ENCODE data around the gene SYNE1.

Gene SYNE1

DNA sequence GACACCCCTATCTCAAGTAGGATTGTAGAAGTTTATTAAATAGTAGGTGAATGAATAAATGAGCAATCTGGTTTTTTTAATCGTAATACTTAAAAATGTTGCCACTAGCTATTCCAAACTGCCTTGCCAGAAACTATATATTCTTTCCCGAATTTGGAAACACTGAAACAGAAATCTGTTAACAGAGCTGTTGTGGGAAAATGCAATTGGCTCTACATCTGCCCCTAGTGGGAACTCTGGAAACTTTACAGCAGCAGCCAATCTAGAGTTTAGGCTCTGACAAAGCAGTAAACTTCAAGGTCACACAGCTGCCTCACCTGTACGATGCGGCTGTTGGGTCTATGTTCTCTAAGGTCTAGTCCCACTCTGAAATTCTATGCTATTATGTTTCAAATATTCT lies 41.7 kb downstream of the SYNE1 start:
- TF ChIP-seq, protein P1, sequence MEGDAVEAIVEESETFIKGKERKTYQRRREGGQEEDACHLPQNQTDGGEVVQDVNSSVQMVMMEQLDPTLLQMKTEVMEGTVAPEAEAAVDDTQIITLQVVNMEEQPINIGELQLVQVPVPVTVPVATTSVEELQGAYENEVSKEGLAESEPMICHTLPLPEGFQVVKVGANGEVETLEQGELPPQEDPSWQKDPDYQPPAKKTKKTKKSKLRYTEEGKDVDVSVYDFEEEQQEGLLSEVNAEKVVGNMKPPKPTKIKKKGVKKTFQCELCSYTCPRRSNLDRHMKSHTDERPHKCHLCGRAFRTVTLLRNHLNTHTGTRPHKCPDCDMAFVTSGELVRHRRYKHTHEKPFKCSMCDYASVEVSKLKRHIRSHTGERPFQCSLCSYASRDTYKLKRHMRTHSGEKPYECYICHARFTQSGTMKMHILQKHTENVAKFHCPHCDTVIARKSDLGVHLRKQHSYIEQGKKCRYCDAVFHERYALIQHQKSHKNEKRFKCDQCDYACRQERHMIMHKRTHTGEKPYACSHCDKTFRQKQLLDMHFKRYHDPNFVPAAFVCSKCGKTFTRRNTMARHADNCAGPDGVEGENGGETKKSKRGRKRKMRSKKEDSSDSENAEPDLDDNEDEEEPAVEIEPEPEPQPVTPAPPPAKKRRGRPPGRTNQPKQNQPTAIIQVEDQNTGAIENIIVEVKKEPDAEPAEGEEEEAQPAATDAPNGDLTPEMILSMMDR (IDR thresholded peaks at IDR 0.05; ENCODE audit: unreplicated experiment in 3 of 3), result peak; percentile 43 to 48 (median 44)
- peaks cover 16% of the 10 kb centered on the region for H3K4me1 Mint-ChIP-seq
- no peaks in the 10 kb centered on the region for H3K36me3 Mint-ChIP-seq (ENCODE audit: low read depth)
- no peaks in the 10 kb centered on the region for H3K27me3 Mint-ChIP-seq (ENCODE audit: low read depth)
- H3K27ac Mint-ChIP-seq, result no peak overlapping the region
- H3K4me3 Mint-ChIP-seq, result no peak overlapping the region
- no peaks in the 10 kb centered on the region for H3K9me3 Mint-ChIP-seq

DNA sequence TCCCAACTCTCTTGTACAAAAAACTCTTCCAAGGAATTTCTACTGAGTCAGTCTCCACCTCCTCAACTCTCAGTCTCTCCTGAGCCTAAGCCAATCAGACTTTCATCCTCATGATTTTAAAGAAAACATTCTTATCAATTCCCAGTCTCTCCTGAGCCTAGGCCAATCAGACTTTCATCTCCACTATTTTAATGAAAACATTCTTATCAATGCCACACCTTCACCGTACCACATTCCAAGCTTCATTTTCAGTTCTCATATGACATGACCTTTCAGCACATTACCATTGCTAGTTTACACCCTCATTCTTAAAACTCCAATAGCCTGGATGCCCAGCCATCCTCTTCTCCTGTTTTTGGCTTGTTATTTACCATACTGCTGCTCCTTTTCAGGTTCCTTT lies 42.5 kb downstream of the SYNE1 start:
- Mint-ChIP-seq H3K27me3 (ENCODE audit: low read depth) (no peaks in the 10 kb centered on the region), H3K27ac (no peak overlapping the region), H3K9me3 (no peaks in the 10 kb centered on the region), H3K4me3 (no peak overlapping the region), H3K36me3 (ENCODE audit: low read depth) (no peaks in the 10 kb centered on the region), H3K4me1 (peaks cover 15% of the 10 kb centered on the region)
- TF ChIP-seq, protein P1 (IDR thresholded peaks at IDR 0.05; ENCODE audit: unreplicated experiment in 3 of 3), result no peak

DNA sequence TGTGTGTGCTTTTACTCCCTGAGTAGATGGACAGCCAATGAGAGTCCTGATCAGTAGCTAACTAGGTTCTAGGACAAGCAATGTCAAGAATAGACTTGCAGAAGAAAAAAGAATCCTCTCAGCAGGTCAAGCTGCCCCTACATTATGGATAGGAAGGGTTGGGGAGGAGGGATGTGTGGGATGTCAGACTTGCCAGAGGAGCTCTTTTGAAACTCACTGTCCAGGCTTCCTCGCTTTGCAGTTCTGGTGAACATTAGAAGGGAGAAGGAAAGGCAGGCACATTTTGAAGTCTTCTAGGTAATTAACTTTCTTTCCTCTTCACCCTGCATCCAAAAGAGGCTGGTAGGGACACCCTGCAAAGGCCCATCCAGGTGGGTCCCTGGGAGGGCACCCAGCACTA lies 48.7 kb downstream of the SYNE1 start:
- Mint-ChIP-seq H3K27me3 (ENCODE audit: low read depth) (peaks cover 13% of the 10 kb centered on the region), H3K4me3 (no peak overlapping the region)
- TF ChIP-seq, protein P1 (IDR thresholded peaks at IDR 0.05; ENCODE audit: unreplicated experiment in 3 of 3), result no peak

DNA sequence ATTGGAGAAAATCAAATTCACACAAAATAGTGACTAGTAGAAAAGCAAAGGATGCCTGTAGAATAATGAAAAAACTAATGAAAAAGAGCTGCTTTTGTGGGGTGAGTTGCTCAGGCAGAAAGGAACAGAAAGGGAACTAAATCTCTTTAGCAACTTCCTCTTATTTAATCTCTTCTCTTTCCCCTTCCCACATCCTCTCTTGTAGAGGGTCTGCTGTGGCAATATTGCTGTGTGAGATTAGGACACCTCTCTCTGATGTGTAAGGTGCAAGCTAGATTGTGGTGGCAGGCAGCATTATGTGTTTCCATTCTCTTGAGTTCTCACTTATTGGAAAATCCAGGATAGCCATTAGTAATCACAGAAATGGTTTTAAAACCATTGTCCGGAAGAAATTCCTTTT lies 49.7 kb downstream of the SYNE1 start:
- no peaks in the 10 kb centered on the region for H3K36me3 Mint-ChIP-seq (ENCODE audit: low read depth)
- no peaks in the 10 kb centered on the region for H3K4me1 Mint-ChIP-seq
- no peak overlapping the region for H3K27ac Mint-ChIP-seq
- H3K9me3 Mint-ChIP-seq, result no peaks in the 10 kb centered on the region
- no peak overlapping the region for H3K4me3 Mint-ChIP-seq
- TF ChIP-seq, protein P1 (IDR thresholded peaks at IDR 0.05; ENCODE audit: unreplicated experiment in 3 of 3), result no peak
- H3K27me3 Mint-ChIP-seq (ENCODE audit: low read depth), result peaks cover 13% of the 10 kb centered on the region

More for the DNA sequence above, 48.7 kb downstream of the SYNE1 start:
- H3K9me3 Mint-ChIP-seq, result no peaks in the 10 kb centered on the region
- no peaks in the 10 kb centered on the region for H3K4me1 Mint-ChIP-seq
- no peaks in the 10 kb centered on the region for H3K36me3 Mint-ChIP-seq (ENCODE audit: low read depth)
- H3K27ac Mint-ChIP-seq, result no peak overlapping the region

DNA sequence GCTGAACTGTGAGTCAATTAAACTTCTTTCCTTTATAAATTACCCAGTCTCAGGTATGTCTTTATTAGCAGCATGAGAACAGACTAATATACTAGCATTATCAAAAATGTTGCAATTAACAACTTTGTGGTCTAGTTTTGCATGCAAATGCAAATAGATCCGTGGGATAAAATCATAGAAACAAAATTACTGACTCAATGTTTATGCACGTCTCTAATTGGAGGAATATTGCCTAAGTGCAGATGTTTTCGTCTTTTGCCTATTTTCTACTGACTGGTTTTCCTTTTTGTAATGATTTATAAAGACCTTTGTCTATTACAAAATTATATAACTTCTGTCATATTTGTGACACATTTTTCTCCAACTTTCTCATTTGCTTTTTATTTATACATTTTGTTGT lies 51.9 kb downstream of the SYNE1 start:
- Mint-ChIP-seq H3K36me3 (ENCODE audit: low read depth) (no peaks in the 10 kb centered on the region), H3K27me3 (ENCODE audit: low read depth) (peaks cover 17% of the 10 kb centered on the region), H3K4me3 (no peak overlapping the region), H3K27ac (no peak overlapping the region), H3K9me3 (no peaks in the 10 kb centered on the region), H3K4me1 (no peaks in the 10 kb centered on the region)
- TF ChIP-seq, protein P1 (IDR thresholded peaks at IDR 0.05; ENCODE audit: unreplicated experiment in 3 of 3), result no peak

DNA sequence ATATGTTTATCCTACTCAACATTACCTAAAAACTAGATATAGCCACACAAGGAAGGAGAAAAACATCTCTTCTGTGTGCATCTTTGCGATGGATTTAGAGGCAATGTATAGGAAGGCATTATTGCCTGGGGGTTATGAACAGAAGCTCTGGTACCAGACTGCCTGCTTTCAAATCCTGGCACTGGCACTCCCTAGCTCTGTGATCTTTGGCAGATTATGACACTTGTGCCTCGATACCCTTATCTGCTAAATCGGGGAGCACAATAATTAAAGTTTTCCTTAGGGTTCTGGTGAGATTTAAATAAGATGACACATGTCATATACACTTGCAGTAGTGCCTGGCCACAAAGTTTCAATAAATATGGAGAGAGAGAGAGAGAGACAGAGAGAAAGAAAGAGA lies 53.3 kb downstream of the SYNE1 start:
- Mint-ChIP-seq H3K4me3 (no peak overlapping the region), H3K4me1 (no peaks in the 10 kb centered on the region), H3K36me3 (ENCODE audit: low read depth) (no peaks in the 10 kb centered on the region), H3K27ac (no peak overlapping the region), H3K27me3 (ENCODE audit: low read depth) (peaks cover 14% of the 10 kb centered on the region), H3K9me3 (no peaks in the 10 kb centered on the region)
- TF ChIP-seq, protein P1 (IDR thresholded peaks at IDR 0.05; ENCODE audit: unreplicated experiment in 3 of 3), result no peak
